Frontal cortex (tissue), 1 donor: ENCODE data around the gene ANKRD30A. TPM values are rescaled to one million over a fixed set of nuclear protein-coding genes. Genes with fewer than 3 reads are reported as not detected.

ENCODE experiments used
- small RNA-seq: library from RNA; depleted of rRNA; stranded (forward); fragments of <200 nt; gene quantifications from one replicate; pipeline ENCODE3, GENCODE V24; 2014
- total RNA-seq: library from RNA; depleted of rRNA; stranded (reverse); fragments of >200 nt; gene quantifications from one replicate; pipeline ENCODE4 v1.2.3, GENCODE V29; 2014

The ANKRD30A gene
- total RNA-seq, 1 donor from 2014 or later: not detected

Small RNA genes lying within 50 kb of the gene (small RNA-seq; reads per million reads assigned to genes)
- gene RF00019 (not detected), gene RN7SL314P (not detected), gene RNU6-811P (not detected)
